Transverse colon (tissue), 4 donors: ENCODE measurements around the gene THSD4. TPM values are rescaled to one million over a fixed set of nuclear protein-coding genes. Genes with fewer than 3 reads are reported as not detected.
A peak's percentile ranks its signal among the peaks of the same experiment; 100 is the strongest.

Source experiments
- DNase-seq: peaks from one replicate; pipeline ENCODE4 v3.0.0-alpha.2; 2019
- H3K27ac ChIP-seq, 4 donors: fragments of 200-600 bp; sonication (generic); 2 replicates each; pipeline ENCODE4 v1.5.1; 2016 to 2018; ENCODE audit warnings: inconsistent platforms in 4 of 4
- H3K27me3 ChIP-seq: fragments of 200-600 bp; sonication (generic); 2 replicates; pipeline ENCODE4 v1.5.1; 2017; ENCODE audit warnings: inconsistent platforms
- H3K36me3 ChIP-seq, 4 donors: fragments of 200-600 bp; sonication (generic); 2 replicates each; pipeline ENCODE4 v1.5.1; 2017 to 2019; ENCODE audit warnings: inconsistent platforms in 4 of 4
- H3K4me1 ChIP-seq, 4 donors: fragments of 200-600 bp; sonication (generic); 2 replicates each; pipeline ENCODE4 v1.5.1; 2017 to 2020; ENCODE audit warnings: inconsistent platforms in 4 of 4
- H3K4me3 ChIP-seq, 4 donors: fragments of 200-600 bp; sonication (generic); 1 replicate in 1 of 4; 2 replicates in 3 of 4; pipeline versions ENCODE4 v1.5.1 to v1.6.1; 2017 to 2019; ENCODE audit warnings: inconsistent platforms in 4 of 4
- H3K9me3 ChIP-seq, 2 donors: fragments of 200-600 bp; sonication (generic); 2 replicates each; pipeline ENCODE4 v1.5.1; 2017 to 2019; ENCODE audit warnings: inconsistent platforms in 2 of 2
- EP300 ChIP-seq: sonication (generic); formaldehyde crosslinking; IDR thresholded peaks from one replicate; pipeline ENCODE4 v1.6.1; 2017; ENCODE audit warnings: antibody characterized with exemption, low read depth
- POLR2A ChIP-seq: fragments of 450-650 bp; IDR thresholded peaks from one replicate; pipeline ENCODE4 v1.6.1; 2016; ENCODE audit warnings: antibody characterized with exemption, mild to moderate bottlenecking, moderate library complexity
- POLR2AphosphoS5 ChIP-seq, 3 donors: sonication (generic); formaldehyde crosslinking; IDR thresholded peaks; one replicate each; pipeline ENCODE4 v1.6.1; 2016; ENCODE audit warnings: antibody characterized with exemption in 3 of 3
- WGBS, 2 donors: methylation state at CpG; one replicate each; pipeline ENCODE4 v1.1.5; 2018; ENCODE audit warnings: low coverage in 1 of 2; 5-methylcytosine and 5-hydroxymethylcytosine counted together
- in situ Hi-C, 4 donors: fragments of 200-750 bp; cut with MboI; loops; one replicate each; pipeline versions ENCODE4 v1.15.0 to v1.15.1; 2017; ENCODE audit warnings: low sequenced_read_pairs in 3 of 4, low pct_ligation_motif_present in 1 of 4, low pct_unique_long_range_greater_than_20kb in 1 of 4
- intact Hi-C: fragments of 100-400 bp; cut with DNase I; formaldehyde crosslinking; loops from one replicate; pipeline ENCODE4 v1.15.1; 2023; ENCODE audit warnings: low total_unique reads
- total RNA-seq, 4 donors: library from RNA; depleted of rRNA; stranded (reverse); fragments of >200 nt; gene quantifications; one replicate each; pipeline ENCODE4 v1.1.0, GENCODE V29; 2016
- TF ChIP-seq, protein P1 (sequence below), 5 experiments: fragments of 200-600 bp in 3 of 5; fragments of 450-650 bp in 2 of 5; sonication (generic) in 3 of 5; IDR thresholded peaks; 1 replicate in 2 of 5; 2 replicates in 3 of 5; pipeline ENCODE4 v1.5.1; 2016 to 2017; ENCODE audit warnings: antibody characterized with exemption in 5 of 5, inconsistent platforms in 3 of 5, mild to moderate bottlenecking in 2 of 5, moderate library complexity in 1 of 5

The THSD4 gene
- total RNA-seq, 4 donors from 2014 or later: 13.3 to 57.2 (median 47.4) TPM

DNA sequence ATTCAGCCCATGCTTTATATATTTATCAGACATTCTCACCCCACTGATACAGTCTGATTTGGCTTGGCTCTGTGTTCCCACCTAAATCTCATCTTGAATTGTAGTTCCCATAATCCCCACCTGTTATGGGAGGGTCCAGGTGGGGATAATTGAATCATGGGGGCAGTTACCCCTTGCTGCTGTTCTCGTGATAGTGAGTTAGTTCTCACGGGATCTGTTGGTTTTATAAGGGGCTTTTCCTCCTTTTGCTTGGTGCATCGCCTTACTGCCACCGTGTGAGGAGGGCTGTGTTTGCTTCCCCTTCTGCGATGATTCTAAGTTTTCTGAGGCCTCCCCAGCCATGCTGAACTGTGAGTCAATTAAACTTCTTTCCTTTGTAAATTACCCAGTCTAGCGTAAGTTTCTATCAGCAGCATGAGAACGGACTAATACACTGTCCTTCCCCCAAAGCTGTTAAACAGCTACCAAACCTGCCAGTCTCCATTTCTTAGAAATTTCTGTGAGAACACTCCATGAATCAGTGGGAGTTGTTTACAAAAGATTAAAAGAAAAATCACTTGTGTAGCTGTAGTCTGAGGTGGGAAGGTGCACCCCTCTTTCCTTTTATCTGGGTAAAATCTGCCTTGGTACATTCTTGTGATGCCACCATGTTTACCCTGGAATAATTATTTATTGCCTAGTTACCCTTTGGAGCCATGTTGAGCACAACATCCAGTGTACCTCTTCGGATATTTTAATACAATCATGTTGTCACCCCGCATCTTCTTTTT, 160.5 kb downstream of the THSD4 start:
- Histone ChIP-seq H3K27me3 (no peaks in the 10 kb centered on the region), H3K27ac (no peak overlapping the region), H3K9me3 (no peaks in the 10 kb centered on the region), H3K4me1 (peaks cover 8 to 37% (median 14%) of the 10 kb centered on the region in 4 donors), H3K36me3 (no peaks in the 10 kb centered on the region), H3K4me3 (no peak overlapping the region)
- DNase-seq: no peak
- intact Hi-C loops: no loop called here
- TF ChIP-seq POLR2AphosphoS5 (IDR thresholded peaks at IDR 0.05) (no peak), POLR2A (no peak), EP300 (no peak)
- TF ChIP-seq, protein P1, sequence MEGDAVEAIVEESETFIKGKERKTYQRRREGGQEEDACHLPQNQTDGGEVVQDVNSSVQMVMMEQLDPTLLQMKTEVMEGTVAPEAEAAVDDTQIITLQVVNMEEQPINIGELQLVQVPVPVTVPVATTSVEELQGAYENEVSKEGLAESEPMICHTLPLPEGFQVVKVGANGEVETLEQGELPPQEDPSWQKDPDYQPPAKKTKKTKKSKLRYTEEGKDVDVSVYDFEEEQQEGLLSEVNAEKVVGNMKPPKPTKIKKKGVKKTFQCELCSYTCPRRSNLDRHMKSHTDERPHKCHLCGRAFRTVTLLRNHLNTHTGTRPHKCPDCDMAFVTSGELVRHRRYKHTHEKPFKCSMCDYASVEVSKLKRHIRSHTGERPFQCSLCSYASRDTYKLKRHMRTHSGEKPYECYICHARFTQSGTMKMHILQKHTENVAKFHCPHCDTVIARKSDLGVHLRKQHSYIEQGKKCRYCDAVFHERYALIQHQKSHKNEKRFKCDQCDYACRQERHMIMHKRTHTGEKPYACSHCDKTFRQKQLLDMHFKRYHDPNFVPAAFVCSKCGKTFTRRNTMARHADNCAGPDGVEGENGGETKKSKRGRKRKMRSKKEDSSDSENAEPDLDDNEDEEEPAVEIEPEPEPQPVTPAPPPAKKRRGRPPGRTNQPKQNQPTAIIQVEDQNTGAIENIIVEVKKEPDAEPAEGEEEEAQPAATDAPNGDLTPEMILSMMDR (IDR thresholded peaks at IDR 0.05): no peak
- in situ Hi-C loops: no loop called here
- 61 to 84% methylated on average over 4 to 9 of the region's 9 CpGs for WGBS, 2 donors

DNA sequence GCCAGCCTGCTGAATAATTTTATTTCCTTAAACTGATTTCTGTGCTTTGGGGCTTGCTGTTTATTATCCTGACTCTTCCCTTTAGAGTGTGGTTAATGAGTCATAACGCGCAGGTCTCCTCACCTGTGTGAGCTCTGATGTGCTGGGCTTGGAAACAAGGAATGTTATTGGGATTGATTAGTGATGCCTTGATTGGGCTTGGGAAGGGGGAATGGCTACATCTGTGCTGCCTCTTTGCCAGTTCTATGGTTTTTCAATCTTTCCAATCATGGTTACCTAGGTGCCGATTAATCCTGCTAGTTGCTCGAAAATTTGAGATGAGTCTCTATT, 161.0 kb downstream of the THSD4 start:
- DNase-seq: no peak
- intact Hi-C loops (no loop called here), in situ Hi-C loops (no loop called here)
- no peak overlapping the region for H3K4me3 ChIP-seq
- 83 to 87% methylated on average over 2 to 4 of the region's 4 CpGs for WGBS, 2 donors
- H3K9me3 ChIP-seq: no peaks in the 10 kb centered on the region
- no peaks in the 10 kb centered on the region for H3K36me3 ChIP-seq
- H3K27me3 ChIP-seq: no peaks in the 10 kb centered on the region
- TF ChIP-seq, protein P1 (IDR thresholded peaks at IDR 0.05): no peak
- no peak for TF ChIP-seq POLR2A
- TF ChIP-seq POLR2AphosphoS5 (IDR thresholded peaks at IDR 0.05): no peak
- TF ChIP-seq EP300: no peak
- H3K27ac ChIP-seq: no peak overlapping the region
- H3K4me1 ChIP-seq: peaks cover 8 to 33% (median 14%) of the 10 kb centered on the region in 4 donors

DNA sequence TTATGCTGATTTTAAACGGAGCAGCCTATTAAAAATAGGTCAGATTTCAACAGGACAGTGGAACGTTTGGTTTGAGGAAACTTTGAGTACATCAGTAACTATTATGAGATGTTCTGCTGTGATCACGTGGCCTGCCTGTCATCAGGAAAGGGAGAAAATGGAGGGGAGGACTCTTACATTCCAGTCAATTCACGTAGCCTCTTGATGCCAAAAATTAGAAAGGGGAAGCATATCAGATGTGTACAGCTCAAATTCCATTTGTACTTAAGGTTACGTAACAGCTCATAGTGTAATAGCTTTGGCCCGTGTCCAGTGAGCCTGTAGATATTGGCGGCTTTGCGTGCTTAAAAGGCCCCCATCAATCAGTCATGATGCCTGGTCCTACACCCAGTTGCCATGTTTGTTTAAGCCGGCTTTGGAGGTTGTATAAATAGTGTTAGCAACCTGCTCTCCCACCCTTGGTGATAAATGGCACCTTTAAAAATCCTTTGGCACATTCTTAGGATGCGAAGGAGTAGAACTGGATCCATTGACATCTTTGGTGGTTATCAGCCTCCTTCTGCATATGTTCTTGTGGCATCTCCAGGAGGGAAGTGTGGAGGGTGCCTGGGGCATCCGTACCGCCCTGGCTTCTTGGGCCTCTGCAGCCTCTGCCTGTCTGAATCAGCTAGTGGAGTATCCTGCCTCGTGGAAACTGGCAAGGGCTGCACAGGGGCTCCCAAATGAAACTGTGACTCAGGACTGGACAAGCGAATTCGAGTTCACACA, 163.9 kb downstream of the THSD4 start:
- peak; percentile 61 for DNase-seq
- in situ Hi-C loops: no loop called here
- intact Hi-C loops: no loop called here
- peaks cover 8 to 27% (median 14%) of the 10 kb centered on the region in 4 donors for H3K4me1 ChIP-seq
- no peaks in the 10 kb centered on the region for H3K9me3 ChIP-seq
- H3K36me3 ChIP-seq: no peaks in the 10 kb centered on the region
- WGBS, 2 donors: 33 to 34% methylated on average over 6 to 15 of the region's 15 CpGs
- no peaks in the 10 kb centered on the region for H3K27me3 ChIP-seq
- TF ChIP-seq POLR2AphosphoS5 (IDR thresholded peaks at IDR 0.05): peak; percentile 23 to 65 (median 48)
- no peak for TF ChIP-seq EP300
- no peak overlapping the region for H3K4me3 ChIP-seq
- peak overlapping the region; percentile 45 to 73 (median 53) for H3K27ac ChIP-seq

DNA sequence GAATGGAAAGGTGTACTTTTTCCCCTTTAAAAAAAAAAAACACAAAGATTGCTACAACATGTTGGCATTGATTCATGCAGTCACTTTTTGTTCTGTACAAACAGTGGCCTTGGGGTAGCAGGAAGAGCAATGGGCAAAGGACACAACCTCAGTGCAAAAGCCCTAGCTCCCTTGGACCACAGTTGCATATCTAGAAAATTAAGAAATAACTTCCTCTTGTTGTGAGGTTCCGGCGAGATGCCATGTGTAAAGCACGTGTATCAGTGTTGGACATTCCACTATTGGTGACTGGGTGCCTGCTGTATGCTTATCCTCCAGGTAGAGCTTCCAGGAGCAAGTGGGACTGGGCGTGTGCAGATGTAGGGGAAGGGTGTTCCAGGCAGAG, 164.5 kb downstream of the THSD4 start:
- TF ChIP-seq POLR2AphosphoS5 (IDR thresholded peaks at IDR 0.05): no peak
- TF ChIP-seq, protein P1 (IDR thresholded peaks at IDR 0.05): no peak
- no peak for TF ChIP-seq POLR2A
- TF ChIP-seq EP300: no peak
- no peak for DNase-seq
- Histone ChIP-seq H3K4me1 (peaks cover 8 to 27% (median 14%) of the 10 kb centered on the region in 4 donors), H3K36me3 (no peaks in the 10 kb centered on the region), H3K27ac (peak overlapping the region; percentile 14 to 73 (median 53)), H3K4me3 (no peak overlapping the region), H3K9me3 (no peaks in the 10 kb centered on the region), H3K27me3 (no peaks in the 10 kb centered on the region)
- WGBS, 2 donors: 77% methylated on average over 4 of the region's 4 CpGs; no CpG with 5 or more reads in 1 of the 2 donors
- intact Hi-C loops: no loop called here
- in situ Hi-C loops: no loop called here
